AG04449 (cell line): ENCODE results near the gene WDR38.
A peak's percentile ranks its signal among the peaks of the same experiment; 100 is the strongest.

Experiments
- CTCF ChIA-PET: fragments of 350-600 bp; formaldehyde crosslinking; extraction: SDS; loops from one replicate; lab custom pipeline; 2021; ENCODE audit warnings: antibody characterized with exemption; lab: Yijun Ruan, JAX
- POLR2A ChIA-PET: fragments of 400-600, 350-600 bp; formaldehyde crosslinking; extraction: SDS; loops from one replicate; lab custom pipeline; 2020; ENCODE audit warnings: antibody characterized with exemption, inconsistent platforms; lab: Yijun Ruan, JAX
- DNase-seq: peaks from one replicate; pipeline ENCODE4 v3.0.0-alpha.2; 2010; ENCODE audit warnings: low read depth, low spot score
- H3K4me3 ChIP-seq: 2 replicates; pipeline ENCODE4 v1.5.1; 2011; ENCODE audit warnings: low read depth, mild to moderate bottlenecking, control low read depth, low read length
- TF ChIP-seq, protein P1 (sequence below): IDR thresholded peaks from one replicate; pipeline ENCODE4 v1.5.1; 2011; ENCODE audit warnings: mild to moderate bottlenecking, moderate library complexity, low read length, control low read depth, inconsistent platforms; ENCODE audit not compliant: insufficient read depth; ENCODE audit errors: missing control alignments

Gene WDR38

DNA sequence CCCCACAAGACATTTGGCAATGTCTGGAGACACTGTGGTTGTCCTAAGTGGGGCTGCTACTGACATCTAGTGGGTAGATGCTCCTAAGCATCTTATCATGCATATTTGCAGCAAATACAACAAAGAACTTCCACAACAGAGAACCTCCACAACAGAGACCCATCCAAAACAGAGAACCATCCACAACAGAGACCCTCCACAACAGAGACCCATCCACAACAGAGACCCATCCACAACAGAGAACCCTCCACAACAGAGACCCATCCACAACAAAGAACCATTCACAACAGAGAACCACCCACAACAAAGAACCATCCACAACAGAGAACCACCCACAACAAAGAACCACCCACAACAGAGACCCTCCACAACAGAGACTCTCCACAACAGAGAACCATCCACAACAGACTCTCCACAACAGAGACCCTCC lies 41.5 kb downstream of the WDR38 start:
- ChIA-PET CTCF (interaction anchor here (1.0 to 2.4 kb wide), 14 partner anchors 8 to 131 kb away, joined by 3 to 61 read pairs (median 8); partner anchors contain the start of gene WDR38), POLR2A (interaction anchor here (1.1 kb wide), 1 partner anchor 18 kb away, joined by 3 read pairs; no protein-coding TSS in a partner anchor)
- no peak overlapping the region for H3K4me3 ChIP-seq
- TF ChIP-seq, protein P1, sequence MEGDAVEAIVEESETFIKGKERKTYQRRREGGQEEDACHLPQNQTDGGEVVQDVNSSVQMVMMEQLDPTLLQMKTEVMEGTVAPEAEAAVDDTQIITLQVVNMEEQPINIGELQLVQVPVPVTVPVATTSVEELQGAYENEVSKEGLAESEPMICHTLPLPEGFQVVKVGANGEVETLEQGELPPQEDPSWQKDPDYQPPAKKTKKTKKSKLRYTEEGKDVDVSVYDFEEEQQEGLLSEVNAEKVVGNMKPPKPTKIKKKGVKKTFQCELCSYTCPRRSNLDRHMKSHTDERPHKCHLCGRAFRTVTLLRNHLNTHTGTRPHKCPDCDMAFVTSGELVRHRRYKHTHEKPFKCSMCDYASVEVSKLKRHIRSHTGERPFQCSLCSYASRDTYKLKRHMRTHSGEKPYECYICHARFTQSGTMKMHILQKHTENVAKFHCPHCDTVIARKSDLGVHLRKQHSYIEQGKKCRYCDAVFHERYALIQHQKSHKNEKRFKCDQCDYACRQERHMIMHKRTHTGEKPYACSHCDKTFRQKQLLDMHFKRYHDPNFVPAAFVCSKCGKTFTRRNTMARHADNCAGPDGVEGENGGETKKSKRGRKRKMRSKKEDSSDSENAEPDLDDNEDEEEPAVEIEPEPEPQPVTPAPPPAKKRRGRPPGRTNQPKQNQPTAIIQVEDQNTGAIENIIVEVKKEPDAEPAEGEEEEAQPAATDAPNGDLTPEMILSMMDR, result peak; percentile 52
- DNase-seq, result no peak

DNA sequence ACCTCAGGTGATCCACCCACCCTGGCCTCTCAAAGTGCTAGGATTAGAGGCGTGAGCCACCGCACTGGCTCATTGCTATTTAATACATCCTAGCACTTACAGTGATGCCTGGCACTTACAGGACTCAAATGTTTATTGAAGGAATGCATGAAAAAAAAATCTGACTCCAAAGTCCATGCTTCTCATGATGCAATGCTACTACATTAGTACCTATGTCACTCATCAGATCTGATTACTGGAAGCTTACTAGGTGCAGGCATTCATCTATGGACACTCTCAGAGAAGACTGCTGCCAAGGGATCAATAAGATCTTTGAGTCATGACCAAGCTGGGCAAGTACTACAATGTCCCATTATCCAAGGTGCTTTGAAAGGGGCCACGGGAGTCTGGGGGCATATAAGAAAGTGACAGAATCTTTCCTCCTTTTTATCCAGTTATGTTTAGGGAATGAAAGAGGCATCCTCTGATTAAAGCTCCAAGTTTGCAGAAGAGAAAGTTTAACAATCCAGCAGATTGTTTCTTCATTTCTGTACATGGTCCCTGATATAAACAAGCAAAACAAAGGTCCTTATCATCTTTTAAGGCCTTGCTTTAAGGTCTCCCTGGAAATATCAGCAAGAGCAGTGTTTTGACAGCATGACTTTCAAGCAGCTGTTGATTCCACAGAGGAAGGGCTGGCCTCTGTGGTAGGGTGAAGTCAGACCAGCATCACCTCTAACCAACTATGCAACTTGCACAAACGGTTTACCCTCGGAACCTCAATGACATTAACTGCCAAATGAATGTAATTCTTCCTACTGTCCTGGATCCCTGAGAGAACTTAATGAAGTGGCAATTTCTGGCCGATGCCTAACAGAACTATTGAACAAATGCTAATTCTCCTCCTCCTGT lies 44.6 kb downstream of the WDR38 start:
- H3K4me3 ChIP-seq, result no peak overlapping the region
- ChIA-PET CTCF (interaction anchor here (1.2 to 4.2 kb wide), 2 partner anchors 37 to 125 kb away, joined by 3 to 29 read pairs; partner anchors contain the start of gene NR6A1), POLR2A (no interaction called here)
- no peak for DNase-seq
- TF ChIP-seq, protein P1, result no peak

DNA sequence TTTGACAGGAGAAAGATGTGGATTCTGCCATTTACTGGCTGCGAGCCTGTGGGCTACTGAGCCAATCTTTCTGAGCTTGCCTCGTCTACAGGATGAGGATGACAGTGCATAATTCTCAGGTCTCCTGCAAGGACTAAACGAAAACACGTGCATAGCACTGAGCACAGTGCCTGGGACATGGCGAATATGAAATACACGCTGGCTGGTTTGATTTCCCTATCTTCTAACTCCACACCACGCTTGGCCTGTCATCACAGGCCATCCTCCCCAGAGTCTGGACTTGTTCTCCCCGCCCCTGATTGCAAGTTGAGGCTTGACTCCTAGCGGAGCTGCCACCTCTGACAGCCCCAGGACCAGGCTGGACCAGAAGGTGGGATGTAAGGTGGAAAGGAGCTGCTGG lies 46.6 kb downstream of the WDR38 start:
- TF ChIP-seq, protein P1, result no peak
- CTCF ChIA-PET, result interaction anchor here (1.2 to 4.2 kb wide), 2 partner anchors 9 to 127 kb away, joined by 3 to 29 read pairs; partner anchors contain the start of gene NR6A1
- no peak overlapping the region for H3K4me3 ChIP-seq
- DNase-seq, result no peak
- POLR2A ChIA-PET, result no interaction called here

DNA sequence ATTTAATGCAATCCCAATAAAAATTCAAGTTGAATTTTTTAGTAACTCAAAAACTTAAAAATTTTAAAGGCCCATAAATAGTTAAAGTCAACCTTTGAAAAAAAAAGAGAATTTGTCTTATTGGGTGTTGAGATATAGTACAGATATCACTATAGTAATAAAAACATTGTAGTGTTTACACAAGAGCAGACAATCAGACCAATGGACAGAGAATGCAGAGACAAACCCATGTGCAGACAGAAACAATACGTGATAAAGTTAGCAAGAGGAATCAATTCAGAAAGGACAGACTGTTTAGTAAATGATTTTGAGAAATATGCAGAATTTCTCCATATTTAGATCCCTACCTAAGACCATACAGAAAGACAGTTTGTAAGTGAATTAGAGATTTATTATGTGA lies 53.7 kb downstream of the WDR38 start:
- ChIA-PET CTCF (no interaction called here), POLR2A (no interaction called here)
- DNase-seq, result no peak
- no peak overlapping the region for H3K4me3 ChIP-seq
- TF ChIP-seq, protein P1, result no peak
